Sigmoid colon (tissue), 7 donors: ENCODE data around the gene GON4L. TPM values are rescaled to one million over a fixed set of nuclear protein-coding genes. Genes with fewer than 3 reads are reported as not detected.

Experiments used
- DNase-seq: peaks from one replicate; pipeline ENCODE4 v3.0.0-alpha.2; 2019
- H3K27ac ChIP-seq, 4 donors: fragments of 200-600 bp; sonication (generic); one replicate each; pipeline ENCODE4 v1.5.1; 2016 to 2019; ENCODE audit warnings: mild to moderate bottlenecking in 1 of 4
- H3K27me3 ChIP-seq, 3 donors: fragments of 200-600 bp; sonication (generic); one replicate each; pipeline ENCODE4 v1.5.1; 2019; ENCODE audit warnings: mild to moderate bottlenecking in 1 of 3
- H3K36me3 ChIP-seq, 4 donors: fragments of 200-600 bp; sonication (generic); one replicate each; pipeline ENCODE4 v1.5.1; 2016 to 2019
- H3K4me1 ChIP-seq, 4 donors: fragments of 200-600 bp; sonication (generic); one replicate each; pipeline ENCODE4 v1.5.1; 2017 to 2019
- H3K4me3 ChIP-seq, 4 donors: fragments of 200-600 bp; sonication (generic); one replicate each; pipeline ENCODE4 v1.5.1; 2017 to 2019; ENCODE audit warnings: mild to moderate bottlenecking in 2 of 4, moderate library complexity in 1 of 4
- H3K9me3 ChIP-seq, 4 donors: fragments of 200-600 bp in 3 of 4; sonication (generic) in 3 of 4; one replicate each; pipeline versions ENCODE4 v1.5.1 to v1.6.1; 2013 to 2019
- EP300 ChIP-seq, 4 donors: sonication (generic); formaldehyde crosslinking; IDR thresholded peaks; one replicate each; pipeline ENCODE4 v1.6.1; 2017; ENCODE audit warnings: antibody characterized with exemption in 4 of 4
- POLR2A ChIP-seq, 2 donors: fragments of 450-650 bp; IDR thresholded peaks; one replicate each; pipeline ENCODE4 v1.6.1; 2016; ENCODE audit warnings: antibody characterized with exemption in 2 of 2, mild to moderate bottlenecking in 2 of 2, moderate library complexity in 2 of 2
- POLR2AphosphoS5 ChIP-seq, 4 donors: sonication (generic); formaldehyde crosslinking; IDR thresholded peaks; one replicate each; pipeline ENCODE4 v1.6.1; 2017; ENCODE audit warnings: antibody characterized with exemption in 4 of 4
- WGBS, 2 donors: extraction: QIAGEN DNeasy Blood & Tissue Kit; methylation state at CpG; one replicate each; pipeline ENCODE4 v1.1.7; 2013; 5-methylcytosine and 5-hydroxymethylcytosine counted together
- intact Hi-C: fragments of 100-400 bp; cut with DNase I; formaldehyde crosslinking; loops from one replicate; pipeline ENCODE4 v1.15.1; 2023
- polyA plus RNA-seq, 3 donors: library from polyadenylated mRNA; stranded (reverse); fragments of 200-250 nt; gene quantifications; one replicate each; pipeline ENCODE4 v1.2.3, GENCODE V29; 2013
- total RNA-seq, 4 donors: library from RNA; depleted of rRNA; stranded (reverse); fragments of >200 nt; gene quantifications; one replicate each; pipeline ENCODE4 v1.1.0, GENCODE V29; 2016
- TF ChIP-seq, protein P1 (sequence below), 4 experiments: fragments of 450-650 bp in 3 of 4; fragments of 200-600 bp in 1 of 4; IDR thresholded peaks; one replicate each; pipeline ENCODE4 v1.5.1; 2016 to 2019; ENCODE audit warnings: antibody characterized with exemption in 4 of 4, mild to moderate bottlenecking in 3 of 4, moderate library complexity in 2 of 4
- donor health status: healthy with polysubstance abuse.
- donor health status: Bipolar disorder and iron deficiency.
- donor health status: healthy.

Gene GON4L
- total and polyA plus RNA-seq, 7 donors = 3.5 to 45.7 (median 25.7) TPM

DNA sequence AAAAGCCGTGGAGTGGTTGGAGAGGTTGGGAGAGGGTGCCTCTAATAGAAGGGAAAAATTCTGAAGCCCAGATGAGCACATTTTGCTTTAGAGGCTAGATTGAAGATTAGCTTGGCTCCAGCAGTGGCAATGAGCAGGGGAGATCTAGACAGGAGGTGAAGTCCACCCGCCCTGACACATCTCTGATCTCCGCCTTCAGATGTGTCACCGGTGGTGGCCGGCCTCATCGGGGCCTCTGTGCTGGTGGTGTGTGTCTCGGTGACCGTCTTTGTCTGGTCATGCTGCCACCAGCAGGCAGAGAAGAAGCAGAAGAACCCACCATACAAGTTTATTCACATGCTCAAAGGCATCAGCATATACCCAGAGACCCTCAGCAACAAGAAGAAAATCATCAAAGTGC lies 10.8 kb upstream of the GON4L start:
- no peak overlapping the region for H3K27ac ChIP-seq

DNA sequence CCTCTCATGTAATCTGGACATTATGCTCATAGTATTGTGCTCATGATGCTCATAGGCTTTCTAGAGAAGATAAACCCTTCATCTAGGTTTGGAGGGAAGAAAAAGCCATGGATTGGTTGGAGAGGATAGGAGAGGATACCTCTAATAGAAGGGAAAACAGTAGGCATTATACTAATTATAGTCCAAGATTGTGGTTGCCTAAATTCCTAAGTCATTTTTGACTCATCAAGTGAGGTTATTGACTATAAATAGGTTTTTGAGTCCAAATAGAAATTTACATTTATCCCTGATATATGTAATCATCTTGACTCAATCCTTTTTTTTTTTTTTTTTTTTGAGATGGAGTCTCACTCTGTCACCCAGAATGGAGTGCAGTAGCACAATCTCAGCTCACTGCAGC lies 7.4 kb upstream of the GON4L start:
- Histone ChIP-seq H3K9me3 (no peaks in the 10 kb centered on the region), H3K27me3 (no peaks in the 10 kb centered on the region), H3K27ac (no peak overlapping the region), H3K4me3 (no peak overlapping the region), H3K36me3 (no peaks in the 10 kb centered on the region), H3K4me1 (peaks cover 0 to 16% (median 13%) of the 10 kb centered on the region in 4 donors)
- intact Hi-C loops = no loop called here
- DNase-seq = no peak
- TF ChIP-seq, protein P1, sequence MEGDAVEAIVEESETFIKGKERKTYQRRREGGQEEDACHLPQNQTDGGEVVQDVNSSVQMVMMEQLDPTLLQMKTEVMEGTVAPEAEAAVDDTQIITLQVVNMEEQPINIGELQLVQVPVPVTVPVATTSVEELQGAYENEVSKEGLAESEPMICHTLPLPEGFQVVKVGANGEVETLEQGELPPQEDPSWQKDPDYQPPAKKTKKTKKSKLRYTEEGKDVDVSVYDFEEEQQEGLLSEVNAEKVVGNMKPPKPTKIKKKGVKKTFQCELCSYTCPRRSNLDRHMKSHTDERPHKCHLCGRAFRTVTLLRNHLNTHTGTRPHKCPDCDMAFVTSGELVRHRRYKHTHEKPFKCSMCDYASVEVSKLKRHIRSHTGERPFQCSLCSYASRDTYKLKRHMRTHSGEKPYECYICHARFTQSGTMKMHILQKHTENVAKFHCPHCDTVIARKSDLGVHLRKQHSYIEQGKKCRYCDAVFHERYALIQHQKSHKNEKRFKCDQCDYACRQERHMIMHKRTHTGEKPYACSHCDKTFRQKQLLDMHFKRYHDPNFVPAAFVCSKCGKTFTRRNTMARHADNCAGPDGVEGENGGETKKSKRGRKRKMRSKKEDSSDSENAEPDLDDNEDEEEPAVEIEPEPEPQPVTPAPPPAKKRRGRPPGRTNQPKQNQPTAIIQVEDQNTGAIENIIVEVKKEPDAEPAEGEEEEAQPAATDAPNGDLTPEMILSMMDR (IDR thresholded peaks at IDR 0.05) = no peak
- TF ChIP-seq POLR2AphosphoS5 (IDR thresholded peaks at IDR 0.05) = no peak
- no peak for TF ChIP-seq POLR2A (IDR thresholded peaks at IDR 0.05)
- no peak for TF ChIP-seq EP300 (IDR thresholded peaks at IDR 0.05)

More for the DNA sequence above, 10.8 kb upstream of the GON4L start:
- no peak for TF ChIP-seq POLR2A (IDR thresholded peaks at IDR 0.05)
- TF ChIP-seq EP300 (IDR thresholded peaks at IDR 0.05) = no peak
- TF ChIP-seq, protein P1 (IDR thresholded peaks at IDR 0.05) = no peak
- no peak for TF ChIP-seq POLR2AphosphoS5 (IDR thresholded peaks at IDR 0.05)
- H3K9me3 ChIP-seq = no peaks in the 10 kb centered on the region
- no peak overlapping the region for H3K4me3 ChIP-seq
- H3K36me3 ChIP-seq = peaks cover 0 to 5% (median 0%) of the 10 kb centered on the region in 4 donors
- no peak for DNase-seq
- peaks cover 0 to 6% (median 0%) of the 10 kb centered on the region in 4 donors for H3K4me1 ChIP-seq
- no peaks in the 10 kb centered on the region for H3K27me3 ChIP-seq
- WGBS, 2 donors = 95 to 97% methylated on average over 8 of the region's 8 CpGs
- intact Hi-C loops = no loop called here

GRCh38 chr1:155861896-155862295 lies 4.9 kb upstream of the GON4L start:
- H3K4me3 ChIP-seq = no peak overlapping the region
- H3K27ac ChIP-seq = peak overlapping the region in 2 of 4 donors; percentile 86 to 90
- no peaks in the 10 kb centered on the region for H3K36me3 ChIP-seq
- H3K27me3 ChIP-seq = no peaks in the 10 kb centered on the region
- no peaks in the 10 kb centered on the region for H3K9me3 ChIP-seq
- intact Hi-C loops = loop anchor here (2.0 kb wide), 1 partner anchor 121 kb away; no protein-coding TSS in a partner anchor
- no peak for DNase-seq
- peaks cover 0 to 23% (median 19%) of the 10 kb centered on the region in 4 donors for H3K4me1 ChIP-seq
- 82 to 95% methylated on average over 2 of the region's 2 CpGs for WGBS, 2 donors
- TF ChIP-seq EP300 (IDR thresholded peaks at IDR 0.05) = no peak
- TF ChIP-seq, protein P1 (IDR thresholded peaks at IDR 0.05) = no peak
- no peak for TF ChIP-seq POLR2A (IDR thresholded peaks at IDR 0.05)
- no peak for TF ChIP-seq POLR2AphosphoS5 (IDR thresholded peaks at IDR 0.05)

DNA sequence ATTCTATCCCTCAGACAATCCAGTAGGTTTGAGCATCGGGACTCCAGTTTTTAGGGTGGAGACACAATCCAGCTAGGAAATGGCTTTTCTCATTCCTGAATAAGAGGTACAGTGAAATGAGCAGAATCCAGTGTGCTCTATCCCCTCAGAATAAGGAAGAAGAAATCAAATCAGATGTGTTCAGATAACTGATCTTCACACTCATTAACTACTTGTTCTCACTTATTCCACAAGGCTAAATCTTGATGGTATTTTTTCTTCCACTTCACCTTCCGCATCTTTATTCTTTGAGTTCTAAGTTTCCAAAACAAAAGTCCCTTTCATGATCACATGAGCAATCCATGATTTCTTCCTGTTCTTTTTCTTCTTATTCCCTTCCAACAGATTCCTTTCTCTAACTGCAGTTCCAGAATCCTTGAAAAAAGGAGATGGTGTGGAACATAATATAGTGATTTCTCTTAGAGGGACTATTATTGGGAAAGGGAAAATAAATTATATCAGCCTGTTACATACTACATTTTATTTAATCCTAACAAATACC lies 4.0 kb upstream of the GON4L start:
- peaks cover 0 to 30% (median 25%) of the 10 kb centered on the region in 4 donors for H3K4me1 ChIP-seq
- no peaks in the 10 kb centered on the region for H3K27me3 ChIP-seq
- no peaks in the 10 kb centered on the region for H3K9me3 ChIP-seq
- no peak for DNase-seq
- intact Hi-C loops = loop anchor here (2.0 kb wide), 1 partner anchor 122 kb away; no protein-coding TSS in a partner anchor
- TF ChIP-seq, protein P1 (IDR thresholded peaks at IDR 0.05) = no peak
- TF ChIP-seq EP300 (IDR thresholded peaks at IDR 0.05) (no peak), POLR2AphosphoS5 (IDR thresholded peaks at IDR 0.05) (no peak), POLR2A (IDR thresholded peaks at IDR 0.05) (no peak)
- no peaks in the 10 kb centered on the region for H3K36me3 ChIP-seq
- peak overlapping the region in 3 of 4 donors; percentile 48 to 52 (median 49) for H3K4me3 ChIP-seq
- peak overlapping the region; percentile 86 to 95 (median 88) for H3K27ac ChIP-seq
- 77 to 81% methylated on average over 2 of the region's 2 CpGs for WGBS, 2 donors
